ENCODE measurements around the gene TNFRSF1B.

GRCh38 chr1:12180315-12180714 is 13.5 kb downstream of the TNFRSF1B start:
- no peak for TF ChIP-seq NRF1 (conservative IDR thresholded peaks at IDR 0.05 in 1 of 2, IDR thresholded peaks at IDR 0.05 in 1 of 2)
- no peak for TF ChIP-seq CTCF (IDR thresholded peaks at IDR 0.05 in 2 of 3, conservative IDR thresholded peaks at IDR 0.05 in 1 of 3; ENCODE audit: insufficient read depth in 2 of 3, low read depth in 1 of 3, low read length in 3 of 3)
- TF ChIP-seq, protein P1, sequence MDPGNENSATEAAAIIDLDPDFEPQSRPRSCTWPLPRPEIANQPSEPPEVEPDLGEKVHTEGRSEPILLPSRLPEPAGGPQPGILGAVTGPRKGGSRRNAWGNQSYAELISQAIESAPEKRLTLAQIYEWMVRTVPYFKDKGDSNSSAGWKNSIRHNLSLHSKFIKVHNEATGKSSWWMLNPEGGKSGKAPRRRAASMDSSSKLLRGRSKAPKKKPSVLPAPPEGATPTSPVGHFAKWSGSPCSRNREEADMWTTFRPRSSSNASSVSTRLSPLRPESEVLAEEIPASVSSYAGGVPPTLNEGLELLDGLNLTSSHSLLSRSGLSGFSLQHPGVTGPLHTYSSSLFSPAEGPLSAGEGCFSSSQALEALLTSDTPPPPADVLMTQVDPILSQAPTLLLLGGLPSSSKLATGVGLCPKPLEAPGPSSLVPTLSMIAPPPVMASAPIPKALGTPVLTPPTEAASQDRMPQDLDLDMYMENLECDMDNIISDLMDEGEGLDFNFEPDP (CRISPR knock-in tag; IDR thresholded peaks at IDR 0.05) = no peak
- no peak for TF ChIP-seq IRF1 (CRISPR knock-in tag; IDR thresholded peaks at IDR 0.05; ENCODE audit: borderline replicate concordance)
